Stimulated activated CD4-positive, alpha-beta T cell treated with anti-CD3 and anti-CD28 coated beads, Interleukin-1b, Interleukin-23, amount 100 ng/mL, for 4 hours (primary cell): ENCODE measurements around the gene SCYGR5.
"Not testable (repeated sequence)": the region's sequence is repeated elsewhere in the genome, so short reads cannot be mapped to it uniquely, and the experiment has no call there.

Experiments
- DNase-seq, 2 donors: peaks; one replicate each; pipeline ENCODE4 v3.0.0-alpha.2; 2020; ENCODE audit warnings: low read depth in 2 of 2

Gene SCYGR5

DNA sequence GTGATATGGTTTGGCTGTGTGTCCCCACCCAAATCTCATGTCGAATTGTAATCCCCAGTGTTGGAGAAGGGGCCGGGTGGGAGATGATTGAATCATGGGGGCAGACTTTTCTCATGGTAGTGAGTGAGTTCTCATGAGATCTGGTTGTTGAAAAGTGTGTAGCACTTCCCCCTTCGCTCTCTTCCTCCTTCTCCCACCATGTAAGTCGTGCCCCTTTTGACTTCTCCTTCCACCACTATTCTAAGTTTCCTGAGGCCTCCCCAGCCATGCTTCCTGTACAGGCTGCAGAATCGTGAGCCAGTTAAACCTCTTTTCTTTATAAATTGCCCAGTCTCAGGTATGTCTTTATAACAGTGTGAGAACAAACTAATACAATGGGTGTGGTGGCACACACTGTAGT lies 7.0 kb downstream of the SCYGR5 start:
- not testable (repeated sequence) for DNase-seq

DNA sequence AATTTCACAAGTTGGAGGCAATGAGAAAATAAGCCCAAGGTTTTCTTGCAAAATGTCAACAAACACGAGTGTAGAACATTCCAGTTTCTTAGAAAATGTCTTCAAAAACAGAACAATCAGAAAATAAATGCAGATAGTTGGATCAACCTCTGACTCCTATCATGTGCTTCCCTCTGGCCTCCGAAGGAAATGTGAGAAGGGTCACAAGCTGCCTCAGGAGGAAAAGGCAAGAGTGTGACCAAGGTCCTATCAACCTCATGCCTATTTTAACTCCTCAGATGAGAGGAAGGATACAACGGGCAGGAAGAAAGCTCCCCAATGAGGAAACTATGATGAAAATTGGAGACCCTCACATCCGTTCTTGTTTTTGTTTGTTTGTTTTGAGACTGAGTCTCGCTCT lies 7.9 kb downstream of the SCYGR5 start:
- no peak for DNase-seq

DNA sequence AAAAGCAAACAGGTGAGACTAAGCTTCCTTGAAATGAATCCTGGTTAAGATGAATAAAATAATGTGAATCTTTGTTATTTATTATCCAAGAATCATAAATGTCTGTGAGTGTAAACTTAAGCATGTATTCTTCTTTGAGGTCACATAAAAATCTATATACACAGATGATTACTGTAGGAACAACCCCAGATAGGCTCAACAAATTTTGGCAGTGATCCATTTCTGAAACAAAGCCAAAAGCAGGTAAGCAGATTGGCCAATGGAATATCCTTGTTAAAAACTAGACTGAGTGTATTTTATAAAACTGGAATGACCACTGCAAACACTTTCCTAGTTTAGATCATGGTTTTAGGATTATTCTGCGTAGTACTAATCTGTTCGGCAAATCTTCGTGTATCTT lies 11.3 kb downstream of the SCYGR5 start:
- no peak for DNase-seq

GRCh38 chr2:227684258-227684657 lies 17.7 kb downstream of the SCYGR5 start:
- DNase-seq: no peak

- DNase-seq: no peak
Measured at GRCh38 chr2:227687189-227687588, 20.6 kb downstream of the SCYGR5 start.

DNA sequence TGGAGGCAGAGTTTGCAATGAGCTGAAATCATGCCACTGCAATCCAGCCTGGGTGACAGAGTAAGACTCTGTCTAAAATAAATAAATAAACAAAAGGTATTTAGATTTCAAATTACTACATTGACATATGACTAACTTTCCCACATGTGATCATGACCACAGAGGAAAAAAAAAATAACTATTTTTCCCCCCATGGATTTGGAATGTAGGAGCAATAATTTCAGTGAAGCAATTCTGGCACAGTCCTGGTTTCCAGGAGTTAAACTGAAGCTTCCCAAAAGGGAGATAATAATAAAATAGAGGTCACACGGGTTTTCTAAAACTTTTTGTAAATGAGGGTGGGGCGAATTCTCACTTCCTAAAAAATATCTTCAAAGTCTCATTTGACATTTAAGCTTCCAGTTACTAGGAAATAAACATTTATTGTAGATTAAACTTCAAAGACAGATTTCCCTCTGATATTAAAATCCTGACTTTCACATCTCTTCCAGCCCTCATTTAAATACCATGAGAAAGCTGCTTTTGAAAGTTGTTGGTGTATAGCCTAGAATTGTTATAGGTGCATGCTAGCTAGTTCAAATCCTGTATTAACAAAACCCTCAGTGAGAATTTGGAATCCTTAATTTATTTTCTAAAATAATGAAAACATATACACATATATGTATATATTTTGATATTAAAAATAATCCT lies 30.5 kb downstream of the SCYGR5 start:
- DNase-seq: no peak

- DNase-seq: no peak
Measured at GRCh38 chr2:227701556-227701955, 35.0 kb downstream of the SCYGR5 start.

DNA sequence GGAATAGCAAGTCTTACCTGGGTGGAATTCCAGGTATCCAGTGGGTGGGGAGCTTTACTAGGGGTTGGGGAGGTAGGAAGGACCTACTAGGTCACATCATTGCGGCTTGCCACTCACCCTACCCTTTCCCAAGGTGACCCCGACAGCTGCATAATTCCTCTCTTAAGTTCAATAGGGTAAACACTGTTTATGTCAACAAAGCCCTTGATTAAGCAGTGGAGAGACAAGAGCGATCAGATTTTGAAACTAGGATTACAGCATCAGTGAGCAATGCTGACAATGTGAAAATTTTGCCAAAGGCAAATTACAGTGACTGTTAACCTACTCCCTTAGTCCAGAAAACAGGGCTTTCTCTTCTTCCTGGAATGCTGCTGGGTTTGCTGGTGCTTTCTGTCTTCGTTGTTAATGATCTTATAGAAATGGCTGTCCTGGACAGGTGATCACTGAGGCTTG lies 36.7 kb downstream of the SCYGR5 start:
- DNase-seq: no peak

DNA sequence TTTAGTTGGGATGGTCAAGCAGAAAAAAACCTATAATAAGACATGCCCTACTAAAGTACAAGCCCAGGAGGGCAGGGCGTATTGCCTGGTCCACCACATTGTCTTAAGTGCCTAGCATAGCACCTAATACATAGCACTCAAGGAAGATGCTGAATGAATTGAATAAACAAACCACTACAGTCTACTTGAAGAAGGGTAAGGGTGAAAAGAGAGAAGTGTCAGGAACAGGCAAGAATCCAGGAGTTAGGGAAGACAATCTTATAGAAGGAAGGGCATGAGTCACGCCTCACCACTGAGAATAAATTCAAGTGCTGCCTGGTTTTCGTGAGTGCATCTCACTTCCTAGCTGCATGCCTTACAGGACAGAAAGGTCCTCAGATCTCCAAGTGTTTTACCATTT lies 37.4 kb downstream of the SCYGR5 start:
- no peak for DNase-seq

DNA sequence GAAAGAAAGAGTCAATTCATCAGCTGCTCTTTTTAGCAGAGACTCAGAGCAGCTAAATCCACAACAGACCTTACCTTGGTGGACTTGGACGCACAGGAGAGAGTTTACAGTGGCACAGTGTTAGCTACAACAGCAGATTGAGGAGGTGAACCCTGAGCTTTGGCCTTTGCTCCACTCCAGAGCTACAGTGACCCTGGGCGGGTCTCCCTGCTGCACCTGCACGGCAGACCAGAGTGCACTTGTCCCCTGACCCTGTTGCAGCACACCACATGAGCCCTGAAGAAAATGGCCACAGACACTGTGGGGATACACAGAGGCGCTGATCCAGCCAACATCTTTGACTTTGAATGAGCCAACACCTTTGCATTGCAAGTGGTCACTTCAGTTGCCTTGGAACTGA lies 40.3 kb downstream of the SCYGR5 start:
- DNase-seq: no peak

GRCh38 chr2:227707390-227707789 lies 40.8 kb downstream of the SCYGR5 start:
- no peak for DNase-seq

GRCh38 chr2:227710986-227711385 lies 44.4 kb downstream of the SCYGR5 start:
- DNase-seq: no peak

GRCh38 chr2:227713291-227713690 lies 46.7 kb downstream of the SCYGR5 start:
- DNase-seq: no peak

GRCh38 chr2:227716501-227716900 lies 49.9 kb downstream of the SCYGR5 start:
- no peak for DNase-seq
